ENCODE data around the gene CTCF. TPM values are rescaled to one million over a fixed set of nuclear protein-coding genes. Genes with fewer than 3 reads are reported as not detected.
A peak's percentile ranks its signal among the peaks of the same experiment; 100 is the strongest.

CTCF gene
- total and polyA plus RNA-seq, 4 donors = 10.1 to 35.3 (median 15.5) TPM

- TF ChIP-seq MAX (IDR thresholded peaks at IDR 0.05) (peak; percentile 32), REST (IDR thresholded peaks at IDR 0.05) (peak; percentile 88), EGR1 (IDR thresholded peaks at IDR 0.05; ENCODE audit: low read depth in 2 of 2) (peak; percentile 38 to 46), FOXA1 (IDR thresholded peaks at IDR 0.05) (no peak), FOXA2 (IDR thresholded peaks at IDR 0.05) (no peak), CTCF (IDR thresholded peaks at IDR 0.05; ENCODE audit: low read depth, low read length, missing input control) (no peak), HNF4G (IDR thresholded peaks at IDR 0.05) (peak; percentile 19), RAD21 (IDR thresholded peaks at IDR 0.05) (peak; percentile 19 to 49), HNF4A (conservative IDR thresholded peaks at IDR 0.05) (peak; percentile 37 to 46), ZBTB33 (IDR thresholded peaks at IDR 0.05) (no peak), SP1 (IDR thresholded peaks at IDR 0.05) (peak; percentile 87), TAF1 (conservative IDR thresholded peaks at IDR 0.05) (no peak), NR2F2 (IDR thresholded peaks at IDR 0.05) (peak; percentile 46), RXRA (IDR thresholded peaks at IDR 0.05) (peak; percentile 70), JUND (IDR thresholded peaks at IDR 0.05) (no peak), YY1 (IDR thresholded peaks at IDR 0.05) (no peak), GABPA (IDR thresholded peaks at IDR 0.05 in 1 of 2, conservative IDR thresholded peaks at IDR 0.05 in 1 of 2) (peak in 1 of 2 donors; percentile 66), ATF3 (IDR thresholded peaks at IDR 0.05) (no peak)
- H3K4me1 ChIP-seq (ENCODE audit: control insufficient read depth in 4 of 4, insufficient read depth in 4 of 4, low read length in 3 of 4) = peaks cover 4 to 34% (median 27%) of the 10 kb centered on the region in 4 donors
- WGBS = under 1% methylated on average over 76 of the region's 76 CpGs
Measured at GRCh38 chr16:67561824-67562525, 351 bp upstream of the CTCF start.

More at GRCh38 chr16:67561824-67562525, 351 bp upstream of the CTCF start:
- peak overlapping the region; percentile 52 to 97 (median 68) for H3K4me3 ChIP-seq (ENCODE audit: low read depth in 1 of 3, low read length in 3 of 3)
- no peaks in the 10 kb centered on the region for H3K36me3 ChIP-seq (ENCODE audit: control insufficient read depth in 4 of 4, insufficient read depth in 3 of 4, low read depth in 1 of 4, low read length in 3 of 4)
- peak overlapping the region; percentile 72 to 76 for H3K27ac ChIP-seq (ENCODE audit: low read depth in 1 of 2, low read length in 2 of 2)
- no peaks in the 10 kb centered on the region for H3K9me3 ChIP-seq (ENCODE audit: control insufficient read depth in 4 of 4, low read length in 3 of 4)
- peak; percentile 94 for DNase-seq (ENCODE audit: low spot score)
- H3K9ac ChIP-seq (ENCODE audit: low read depth in 1 of 2, low read length in 2 of 2) = peak overlapping the region in 1 of 2 donors; percentile 52
- H3K27me3 ChIP-seq (ENCODE audit: control insufficient read depth in 4 of 4, insufficient read depth in 4 of 4, low read length in 3 of 4) = no peaks in the 10 kb centered on the region
